HG03097 (cell line): Measurements from ENCODE around the gene TES.
A peak's percentile ranks its signal among the peaks of the same experiment; 100 is the strongest.

ENCODE experiments used
- ATAC-seq: cut with Tn5 transposase; IDR thresholded peaks from one replicate; pipeline ENCODE4 v1.9.1; 2021; ENCODE audit not compliant: unreplicated experiment, low FRiP score

Gene TES

GRCh38 chr7:116193329-116194087 lies 16.8 kb upstream of the TES start:
- ATAC-seq: no peak

GRCh38 chr7:116194115-116194514 lies 16.2 kb upstream of the TES start:
- no peak for ATAC-seq

- no peak for ATAC-seq
Observed at GRCh38 chr7:116195451-116195850, 14.9 kb upstream of the TES start.

- no peak for ATAC-seq
Observed at GRCh38 chr7:116196947-116197346, 13.4 kb upstream of the TES start.

GRCh38 chr7:116197360-116197759 lies 13.0 kb upstream of the TES start:
- no peak for ATAC-seq

- ATAC-seq: no peak
Observed at GRCh38 chr7:116198748-116199410, 11.5 kb upstream of the TES start.

GRCh38 chr7:116200963-116201362 lies 9.4 kb upstream of the TES start:
- ATAC-seq: no peak

- no peak for ATAC-seq
Observed at GRCh38 chr7:116206141-116206540, 4.2 kb upstream of the TES start.

GRCh38 chr7:116208919-116209318 lies 1.4 kb upstream of the TES start:
- no peak for ATAC-seq

GRCh38 chr7:116209561-116210070 lies 723 bp upstream of the TES start:
- no peak for ATAC-seq

GRCh38 chr7:116211006-116211912 lies 920 bp downstream of the TES start:
- ATAC-seq: peak; percentile 72

- ATAC-seq: no peak
Observed at GRCh38 chr7:116211913-116212596, 1.7 kb downstream of the TES start.

- ATAC-seq: no peak
Observed at GRCh38 chr7:116212869-116213268, 2.5 kb downstream of the TES start.

- no peak for ATAC-seq
Observed at GRCh38 chr7:116213361-116214130, 3.2 kb downstream of the TES start.

- ATAC-seq: no peak
Observed at GRCh38 chr7:116214921-116215320, 4.6 kb downstream of the TES start.

GRCh38 chr7:116215551-116215950 lies 5.2 kb downstream of the TES start:
- no peak for ATAC-seq

GRCh38 chr7:116216956-116217571 lies 6.7 kb downstream of the TES start:
- no peak for ATAC-seq

GRCh38 chr7:116218051-116218645 lies 7.8 kb downstream of the TES start:
- no peak for ATAC-seq

GRCh38 chr7:116218747-116219146 lies 8.4 kb downstream of the TES start:
- ATAC-seq: no peak
